Type B pancreatic cell (in vitro differentiated cells): ENCODE results near the gene GPS1. TPM values are rescaled to one million over a fixed set of nuclear protein-coding genes. Genes with fewer than 3 reads are reported as not detected.

ENCODE experiments used
- DNase-seq: peaks from one replicate; pipeline ENCODE4 v3.0.0; 2021; ENCODE audit warnings: mixed read lengths; ENCODE audit not compliant: unreplicated experiment; ENCODE audit errors: extremely low spot score
- H3K27ac Mint-ChIP-seq: 2 replicates; pipeline ENCODE4 v1.8.0; 2021; ENCODE audit warnings: mild to moderate bottlenecking, mixed read lengths
- H3K27me3 Mint-ChIP-seq: 2 replicates; pipeline ENCODE4 v1.8.0; 2021; ENCODE audit warnings: mixed read lengths
- H3K36me3 Mint-ChIP-seq: 2 replicates; pipeline ENCODE4 v1.8.0; 2021; ENCODE audit warnings: mixed read lengths
- H3K4me1 Mint-ChIP-seq: one replicate; pipeline ENCODE4 v1.8.0; 2021; ENCODE audit warnings: mixed read lengths; ENCODE audit not compliant: unreplicated experiment
- H3K4me3 Mint-ChIP-seq: 2 replicates; pipeline ENCODE4 v1.8.0; 2021; ENCODE audit warnings: mild to moderate bottlenecking, mixed read lengths
- H3K9me3 Mint-ChIP-seq: 2 replicates; pipeline ENCODE4 v1.8.0; 2021; ENCODE audit warnings: mixed read lengths
- total RNA-seq: library from RNA; stranded (reverse); gene quantifications from 2 replicates; pipeline ENCODE4 v1.2.1, GENCODE V29; 2021; ENCODE audit warnings: low replicate concordance
- TF ChIP-seq, protein P1 (sequence below): fragments of 200-600 bp; sonication (generic); conservative IDR thresholded peaks from 2 replicates; pipeline ENCODE4 v1.5.0; 2021; ENCODE audit warnings: antibody characterized with exemption, mild to moderate bottlenecking

The GPS1 gene
- total RNA-seq, 1 donor from 2014 or later, result 111 TPM

DNA sequence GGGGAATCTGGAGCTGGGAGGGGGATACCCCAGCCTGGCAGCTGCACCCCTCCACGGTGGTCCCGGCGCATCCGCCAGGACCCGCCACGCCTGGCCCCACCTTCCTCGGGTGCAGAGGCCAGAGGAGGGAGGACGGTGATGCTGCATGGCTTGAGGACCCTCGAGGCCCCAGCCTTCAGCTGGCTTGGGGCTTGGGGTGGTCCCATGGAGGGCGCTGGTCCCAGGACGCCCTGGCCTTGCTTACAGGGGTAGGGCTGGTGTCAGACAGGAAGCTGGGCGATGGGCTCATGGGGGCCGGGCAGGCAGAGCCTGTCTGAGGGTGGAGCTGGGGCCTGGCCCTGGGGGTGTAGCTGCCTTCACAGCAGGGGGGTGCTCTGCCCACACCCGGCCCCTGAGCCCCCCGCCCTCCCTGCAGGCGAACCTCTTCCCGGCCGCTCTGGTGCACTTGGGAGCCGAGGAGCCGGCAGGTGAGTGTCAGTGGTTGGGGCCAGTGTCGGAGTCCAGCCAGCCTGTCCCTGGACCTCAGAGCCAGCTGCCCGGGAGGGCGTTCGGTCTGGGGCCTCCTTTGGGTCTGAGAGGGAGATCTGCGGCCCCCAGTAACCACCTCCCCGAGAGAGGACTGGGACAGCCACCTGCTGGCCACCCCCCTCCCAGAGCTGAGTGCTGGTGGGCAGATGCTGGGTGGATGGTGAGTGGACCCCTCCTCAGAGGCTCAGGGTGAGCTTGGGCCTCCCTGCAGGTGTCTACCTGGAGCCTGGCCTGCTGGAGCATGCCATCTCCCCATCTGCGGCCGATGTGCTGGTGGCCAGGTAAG is 35.4 kb upstream of the GPS1 start:
- Mint-ChIP-seq H3K27ac (no peak overlapping the region), H3K36me3 (no peaks in the 10 kb centered on the region), H3K4me3 (no peak overlapping the region), H3K4me1 (peaks cover 5% of the 10 kb centered on the region), H3K27me3 (no peaks in the 10 kb centered on the region), H3K9me3 (no peaks in the 10 kb centered on the region)
- DNase-seq, result no peak
- TF ChIP-seq, protein P1, sequence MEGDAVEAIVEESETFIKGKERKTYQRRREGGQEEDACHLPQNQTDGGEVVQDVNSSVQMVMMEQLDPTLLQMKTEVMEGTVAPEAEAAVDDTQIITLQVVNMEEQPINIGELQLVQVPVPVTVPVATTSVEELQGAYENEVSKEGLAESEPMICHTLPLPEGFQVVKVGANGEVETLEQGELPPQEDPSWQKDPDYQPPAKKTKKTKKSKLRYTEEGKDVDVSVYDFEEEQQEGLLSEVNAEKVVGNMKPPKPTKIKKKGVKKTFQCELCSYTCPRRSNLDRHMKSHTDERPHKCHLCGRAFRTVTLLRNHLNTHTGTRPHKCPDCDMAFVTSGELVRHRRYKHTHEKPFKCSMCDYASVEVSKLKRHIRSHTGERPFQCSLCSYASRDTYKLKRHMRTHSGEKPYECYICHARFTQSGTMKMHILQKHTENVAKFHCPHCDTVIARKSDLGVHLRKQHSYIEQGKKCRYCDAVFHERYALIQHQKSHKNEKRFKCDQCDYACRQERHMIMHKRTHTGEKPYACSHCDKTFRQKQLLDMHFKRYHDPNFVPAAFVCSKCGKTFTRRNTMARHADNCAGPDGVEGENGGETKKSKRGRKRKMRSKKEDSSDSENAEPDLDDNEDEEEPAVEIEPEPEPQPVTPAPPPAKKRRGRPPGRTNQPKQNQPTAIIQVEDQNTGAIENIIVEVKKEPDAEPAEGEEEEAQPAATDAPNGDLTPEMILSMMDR, result no peak

DNA sequence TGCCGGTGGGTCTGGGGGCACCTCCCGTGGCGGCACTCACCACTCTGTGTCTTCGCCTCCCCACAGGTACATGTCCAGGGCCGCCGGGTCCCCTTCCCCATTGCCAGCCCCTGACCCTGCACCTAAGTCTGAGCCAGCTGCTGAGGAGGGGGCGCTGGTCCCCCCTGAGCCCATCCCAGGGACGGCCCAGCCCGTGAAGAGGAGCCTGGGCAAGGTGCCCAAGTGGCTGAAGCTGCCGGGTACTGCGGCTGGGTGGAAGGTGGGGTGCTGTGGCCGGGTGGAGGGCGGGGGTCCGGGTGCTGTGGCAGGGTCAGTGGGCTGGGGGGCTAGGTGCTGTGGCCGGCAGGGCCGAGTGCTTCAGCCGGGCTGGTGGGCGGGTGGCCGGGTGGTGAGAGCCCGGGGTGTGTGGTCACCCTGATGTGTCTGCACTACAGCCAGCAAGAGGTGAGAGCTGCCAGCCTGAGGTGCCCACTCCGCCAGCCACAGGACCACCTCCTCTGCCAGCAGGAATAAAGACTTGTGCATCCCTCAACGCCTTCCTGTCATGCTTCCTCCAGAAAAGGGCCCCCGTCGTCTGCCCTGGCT is 34.7 kb upstream of the GPS1 start:
- peaks cover 12% of the 10 kb centered on the region for H3K4me1 Mint-ChIP-seq
- H3K9me3 Mint-ChIP-seq, result no peaks in the 10 kb centered on the region
- H3K36me3 Mint-ChIP-seq, result no peaks in the 10 kb centered on the region
- TF ChIP-seq, protein P1, result no peak
- H3K27me3 Mint-ChIP-seq, result no peaks in the 10 kb centered on the region
- no peak overlapping the region for H3K4me3 Mint-ChIP-seq
- no peak overlapping the region for H3K27ac Mint-ChIP-seq
- DNase-seq, result no peak

DNA sequence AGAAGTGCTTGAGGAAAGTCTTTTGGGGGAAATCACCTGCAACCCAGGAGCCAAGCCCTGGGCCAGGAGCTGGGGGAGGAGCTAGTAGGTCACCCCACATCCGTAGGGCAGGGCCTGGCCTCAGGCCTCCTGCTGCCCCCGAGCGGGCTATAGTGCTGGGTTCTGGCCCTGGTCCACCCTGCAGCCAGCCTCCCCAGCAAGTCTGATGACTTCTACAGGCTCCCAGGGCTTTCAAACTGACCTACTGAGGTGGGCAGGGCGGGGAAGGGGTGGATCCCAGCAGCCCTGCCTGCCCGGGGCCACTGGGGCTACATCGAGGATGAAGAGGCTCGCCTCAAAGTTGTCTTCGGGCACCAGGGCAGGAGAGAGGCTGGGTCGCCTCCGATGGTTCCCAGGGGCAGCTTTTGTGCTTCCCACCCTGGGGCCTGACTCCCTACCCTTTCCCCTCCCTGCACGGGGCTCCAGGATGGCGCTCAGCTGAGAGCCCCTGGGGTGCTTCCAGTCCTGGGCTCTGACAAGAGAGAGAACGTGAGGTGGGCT is 34.0 kb upstream of the GPS1 start:
- no peaks in the 10 kb centered on the region for H3K27me3 Mint-ChIP-seq
- peaks cover 12% of the 10 kb centered on the region for H3K4me1 Mint-ChIP-seq
- no peaks in the 10 kb centered on the region for H3K9me3 Mint-ChIP-seq
- TF ChIP-seq, protein P1, result no peak
- no peak overlapping the region for H3K4me3 Mint-ChIP-seq
- H3K36me3 Mint-ChIP-seq, result no peaks in the 10 kb centered on the region
- DNase-seq, result no peak
- no peak overlapping the region for H3K27ac Mint-ChIP-seq

DNA sequence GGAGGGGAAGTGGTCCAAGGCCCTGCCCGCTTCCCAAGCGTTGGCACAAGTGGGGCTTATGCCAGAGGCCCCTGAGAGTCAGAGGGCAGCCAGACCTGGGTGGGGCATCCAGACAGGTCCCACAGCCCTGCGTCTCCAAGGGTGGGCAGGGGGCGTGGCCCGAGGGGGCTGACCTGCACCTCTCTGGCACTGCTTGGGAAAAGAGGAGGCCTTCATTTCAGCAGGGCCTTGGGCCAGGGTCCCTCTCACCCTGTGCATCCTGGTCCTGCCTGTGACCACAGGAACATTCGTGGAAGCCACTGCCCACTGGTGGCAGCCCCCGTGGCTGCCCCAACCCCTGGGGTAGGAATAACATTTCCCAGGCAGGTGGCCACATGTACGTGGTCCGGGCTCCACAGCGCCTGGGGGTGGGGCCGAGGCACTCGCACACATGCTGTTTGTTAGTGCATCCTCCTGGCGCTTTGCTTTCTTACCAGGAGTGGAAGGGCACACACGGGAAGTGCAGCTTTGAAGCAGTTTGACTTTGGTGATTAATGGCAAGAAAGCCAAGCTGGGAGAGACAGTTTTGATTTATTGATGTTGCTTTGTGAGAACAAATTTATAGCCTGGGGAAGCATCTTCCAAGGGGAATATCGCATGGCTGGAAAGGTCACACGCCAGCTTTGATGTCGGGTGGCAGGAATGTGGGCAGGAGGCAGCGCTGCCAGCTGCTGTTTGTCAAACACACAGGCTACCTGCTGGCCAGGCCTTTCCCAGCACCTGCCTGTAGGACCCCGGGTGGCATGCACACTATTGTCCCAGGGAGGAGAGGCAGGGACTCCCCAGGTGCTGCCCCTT is 33.3 kb upstream of the GPS1 start:
- no peaks in the 10 kb centered on the region for H3K27me3 Mint-ChIP-seq
- TF ChIP-seq, protein P1, result no peak
- H3K9me3 Mint-ChIP-seq, result no peaks in the 10 kb centered on the region
- H3K27ac Mint-ChIP-seq, result peak overlapping the region; percentile 41
- no peaks in the 10 kb centered on the region for H3K36me3 Mint-ChIP-seq
- peaks cover 9% of the 10 kb centered on the region for H3K4me1 Mint-ChIP-seq
- DNase-seq, result no peak
- H3K4me3 Mint-ChIP-seq, result peak overlapping the region; percentile 67

DNA sequence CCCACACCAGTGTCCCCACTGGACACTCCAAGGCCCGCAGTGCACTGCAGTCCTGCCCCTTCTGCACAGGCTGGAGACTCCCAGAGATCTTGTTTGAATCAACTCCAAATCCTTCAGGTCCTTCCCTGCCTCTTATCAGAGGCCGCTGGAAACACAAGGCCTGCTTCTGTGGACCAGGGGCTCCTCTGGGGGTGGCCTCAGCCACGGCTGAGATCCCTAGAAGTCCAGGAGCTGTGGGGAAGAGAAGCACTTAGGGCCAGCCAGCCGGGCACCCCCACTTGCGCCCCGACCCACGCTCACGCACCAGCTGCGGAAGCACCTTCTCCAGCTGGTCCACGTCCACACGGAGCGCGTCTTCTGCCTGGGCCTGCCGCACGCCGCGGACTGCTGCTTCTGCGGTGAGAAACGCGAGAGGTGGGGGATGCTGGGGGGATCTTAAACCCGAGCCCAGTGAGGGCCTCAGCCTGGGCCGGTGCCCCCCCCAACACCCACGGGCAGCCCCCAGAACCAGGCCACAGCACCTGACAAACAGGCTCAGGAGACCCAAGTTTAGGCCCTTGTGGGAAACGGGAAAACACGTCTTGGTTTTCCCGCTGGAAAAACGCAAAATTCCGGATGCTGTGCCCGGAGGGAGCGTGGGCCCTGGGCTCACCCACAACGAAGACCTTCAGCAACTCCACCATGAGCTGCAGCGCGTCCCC is 32.6 kb upstream of the GPS1 start:
- no peak overlapping the region for H3K27ac Mint-ChIP-seq
- DNase-seq, result no peak
- no peaks in the 10 kb centered on the region for H3K36me3 Mint-ChIP-seq
- no peaks in the 10 kb centered on the region for H3K9me3 Mint-ChIP-seq
- H3K4me1 Mint-ChIP-seq, result peaks cover 11% of the 10 kb centered on the region
- no peaks in the 10 kb centered on the region for H3K27me3 Mint-ChIP-seq
- TF ChIP-seq, protein P1, result no peak
- no peak overlapping the region for H3K4me3 Mint-ChIP-seq
